Measurements from ENCODE around the gene CCDC141.

DNA sequence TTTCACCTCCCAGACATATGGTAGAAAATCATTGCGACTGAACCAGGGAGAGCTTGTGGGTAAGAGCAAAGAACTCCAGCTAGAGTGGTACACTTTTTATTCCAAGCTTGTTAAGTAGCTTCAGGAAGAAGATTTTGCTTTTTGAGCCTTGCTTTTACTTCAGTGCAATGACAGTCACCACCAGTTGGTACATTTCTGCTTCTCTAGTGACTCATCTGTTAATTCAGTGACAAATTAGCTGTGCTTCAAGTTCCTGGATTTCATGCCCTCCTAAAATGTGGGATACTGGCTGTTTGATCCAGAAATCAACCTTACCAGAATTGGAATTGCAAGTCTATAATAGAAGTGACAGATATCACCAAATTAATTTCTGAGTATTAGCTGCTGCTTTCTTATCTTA, 125.1 kb downstream of the CCDC141 start:
- TF ChIP-seq EZH2 (IDR thresholded peaks at IDR 0.05; ENCODE audit: borderline replicate concordance, insufficient read depth, low read length, poor library complexity, severe bottlenecking) = no peak
- no peak for TF ChIP-seq CTCF (IDR thresholded peaks at IDR 0.05; ENCODE audit: poor library complexity, severe bottlenecking)
- TF ChIP-seq POLR2AphosphoS5 (IDR thresholded peaks at IDR 0.05) = no peak
- no peak for TF ChIP-seq TAF1 (IDR thresholded peaks at IDR 0.05; ENCODE audit: low read depth)
- no peak for TF ChIP-seq MXI1 (conservative IDR thresholded peaks at IDR 0.05; ENCODE audit: poor library complexity, severe bottlenecking)
- no peak for TF ChIP-seq REST (IDR thresholded peaks at IDR 0.05; ENCODE audit: borderline replicate concordance)
- no peak for TF ChIP-seq SMC3 (conservative IDR thresholded peaks at IDR 0.05; ENCODE audit: poor library complexity)
- no peak for TF ChIP-seq EP300 (conservative IDR thresholded peaks at IDR 0.05; ENCODE audit: poor library complexity, severe bottlenecking)

Data from neural cell (in vitro differentiated cells).